Mucosa of stomach (tissue), 1 donor: ENCODE data around the gene CELF2.

Experiments
- H3K27me3 ChIP-seq: one replicate; pipeline ENCODE4 v1.7.0; 2013; ENCODE audit warnings: mild to moderate bottlenecking, low read length; ENCODE audit not compliant: control insufficient read depth, insufficient read depth
- H3K36me3 ChIP-seq: one replicate; pipeline ENCODE4 v1.7.0; 2013; ENCODE audit warnings: low read length; ENCODE audit not compliant: control insufficient read depth, insufficient read depth
- H3K4me1 ChIP-seq: one replicate; pipeline ENCODE4 v1.7.0; 2013; ENCODE audit warnings: mild to moderate bottlenecking, low read length; ENCODE audit not compliant: control insufficient read depth, insufficient read depth
- H3K4me3 ChIP-seq: one replicate; pipeline ENCODE4 v1.7.0; 2013; ENCODE audit warnings: low read length
- H3K9ac ChIP-seq: one replicate; pipeline ENCODE4 v1.7.0; 2013; ENCODE audit warnings: mild to moderate bottlenecking, low read length, moderate library complexity
- H3K9me3 ChIP-seq: one replicate; pipeline ENCODE4 v1.7.0; 2013; ENCODE audit warnings: mild to moderate bottlenecking, low read length, moderate library complexity; ENCODE audit not compliant: control insufficient read depth
- donor health status: Pancreatic carcinoma.

The CELF2 gene

DNA sequence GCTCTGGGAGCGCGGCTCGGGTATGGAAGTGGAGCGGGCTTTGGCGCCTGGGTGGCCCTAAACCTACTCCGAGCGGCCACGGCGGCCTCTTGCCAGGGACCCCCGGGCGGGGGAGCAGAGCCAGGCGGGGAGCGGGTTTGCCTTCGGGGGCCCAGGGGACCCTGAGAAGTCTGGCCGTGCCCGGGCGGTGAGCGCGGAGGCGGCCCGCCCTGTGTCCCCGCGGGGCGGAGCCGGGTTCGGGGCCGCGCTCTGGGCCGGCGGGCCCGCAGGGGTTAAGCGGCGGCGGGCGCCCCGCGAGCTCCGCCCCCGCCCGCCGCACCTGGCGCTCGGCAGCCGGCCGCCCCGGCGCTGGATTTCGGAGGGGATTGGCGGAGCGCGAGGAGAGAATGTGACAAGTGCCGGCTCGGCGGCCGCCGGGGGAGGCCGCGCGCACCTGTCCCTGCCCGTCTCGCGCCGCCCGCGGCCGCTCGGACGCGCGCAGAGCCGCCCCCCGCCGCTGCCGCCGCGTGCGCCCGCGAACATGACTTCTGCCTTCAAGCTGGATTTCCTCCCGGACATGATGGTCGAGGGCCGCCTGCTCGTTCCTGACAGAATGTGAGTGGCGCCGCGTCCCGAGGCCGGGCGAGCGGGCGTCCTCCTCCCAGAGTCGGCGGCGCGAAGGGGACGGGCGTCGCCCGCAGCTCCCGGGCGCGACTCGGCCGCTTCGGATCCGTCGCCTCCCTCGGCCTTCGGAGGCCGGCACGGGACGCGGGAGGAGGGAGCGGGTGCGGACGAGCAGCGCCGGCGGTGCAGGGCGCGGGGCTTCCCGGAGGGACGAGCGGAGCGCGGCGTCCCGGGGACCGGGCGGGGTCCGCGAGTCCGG, at the start of gene CELF2:
TSS of gene CELF2 (plus strand) at position 303 of the 862 bp plus-strand sequence. CDS start at position 521, 218 bp downstream.
- Histone ChIP-seq H3K27me3 (peaks cover 27% of the 10 kb centered on the region), H3K9me3 (no peaks in the 10 kb centered on the region), H3K4me1 (no peaks in the 10 kb centered on the region), H3K9ac (no peak within 1 kb of the TSS), H3K4me3 (no peak within 1 kb of the TSS), H3K36me3 (no peaks in the 10 kb centered on the region)

DNA sequence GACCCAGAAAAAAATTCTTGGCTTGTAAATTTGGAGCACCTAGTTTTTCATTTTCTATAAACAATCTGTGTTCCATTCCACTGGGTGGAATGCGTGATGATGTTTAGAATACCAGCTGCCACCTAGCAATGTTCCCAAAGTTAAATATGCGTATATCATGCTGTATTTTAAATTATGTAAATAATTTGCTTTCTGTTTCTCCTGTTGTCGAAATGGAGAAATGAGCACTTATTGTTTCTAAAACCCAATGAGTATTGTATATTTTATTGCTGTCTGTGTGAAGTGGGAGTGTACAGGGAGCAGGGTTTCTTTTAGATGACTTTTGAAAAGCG, 49.4 kb upstream of the CELF2 start:
- Histone ChIP-seq H3K9me3 (no peaks in the 10 kb centered on the region), H3K4me3 (no peak overlapping the region), H3K27me3 (no peaks in the 10 kb centered on the region)

DNA sequence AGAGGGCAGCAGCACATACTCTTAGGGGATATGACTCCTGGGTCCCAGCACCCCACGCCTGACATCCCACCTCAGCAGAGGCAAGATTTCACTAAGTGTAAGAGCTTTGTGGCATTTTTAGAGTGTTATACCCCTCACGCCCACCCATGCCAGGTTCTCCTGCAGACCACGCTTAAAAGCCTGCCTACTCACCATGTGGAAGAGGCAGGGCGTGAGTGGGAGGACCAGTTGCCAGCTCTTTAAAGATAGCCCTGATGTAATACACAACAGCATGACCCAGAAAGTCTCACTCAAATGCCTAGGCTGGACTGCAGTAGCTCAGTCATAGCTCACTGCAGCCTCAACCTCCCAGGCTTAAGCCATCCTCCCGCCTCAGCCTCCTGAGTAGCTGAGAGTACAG, 44.4 kb upstream of the CELF2 start:
- H3K4me3 ChIP-seq = no peak overlapping the region
- no peaks in the 10 kb centered on the region for H3K9me3 ChIP-seq
- H3K9ac ChIP-seq = no peak overlapping the region
- H3K27me3 ChIP-seq = no peaks in the 10 kb centered on the region
- H3K4me1 ChIP-seq = no peaks in the 10 kb centered on the region
- no peaks in the 10 kb centered on the region for H3K36me3 ChIP-seq

More for the DNA sequence above, 49.4 kb upstream of the CELF2 start:
- H3K9ac ChIP-seq = no peak overlapping the region
- H3K36me3 ChIP-seq = no peaks in the 10 kb centered on the region
- no peaks in the 10 kb centered on the region for H3K4me1 ChIP-seq

DNA sequence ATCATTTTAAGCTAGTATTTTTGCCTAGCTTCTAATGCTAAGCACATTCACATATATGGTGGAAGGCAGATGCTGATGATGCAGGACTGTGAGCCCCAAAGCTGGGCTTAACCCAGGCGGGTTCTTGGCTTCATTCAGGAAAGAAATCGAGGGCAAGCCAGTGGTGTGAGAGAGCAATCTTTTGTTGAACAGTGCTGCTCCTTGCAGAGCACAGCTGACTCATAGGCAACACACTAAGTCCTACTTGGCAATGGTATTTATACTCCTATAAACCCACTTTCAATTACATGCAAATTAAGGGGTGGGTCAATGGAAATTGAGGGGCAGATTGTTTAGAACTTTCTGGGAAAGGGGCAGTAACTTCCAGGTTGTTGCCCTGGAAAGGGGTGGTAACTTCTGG, 42.0 kb upstream of the CELF2 start:
- no peaks in the 10 kb centered on the region for H3K36me3 ChIP-seq
- H3K9me3 ChIP-seq = no peaks in the 10 kb centered on the region
- H3K9ac ChIP-seq = no peak overlapping the region
- no peaks in the 10 kb centered on the region for H3K4me1 ChIP-seq
- no peaks in the 10 kb centered on the region for H3K27me3 ChIP-seq
- H3K4me3 ChIP-seq = no peak overlapping the region

DNA sequence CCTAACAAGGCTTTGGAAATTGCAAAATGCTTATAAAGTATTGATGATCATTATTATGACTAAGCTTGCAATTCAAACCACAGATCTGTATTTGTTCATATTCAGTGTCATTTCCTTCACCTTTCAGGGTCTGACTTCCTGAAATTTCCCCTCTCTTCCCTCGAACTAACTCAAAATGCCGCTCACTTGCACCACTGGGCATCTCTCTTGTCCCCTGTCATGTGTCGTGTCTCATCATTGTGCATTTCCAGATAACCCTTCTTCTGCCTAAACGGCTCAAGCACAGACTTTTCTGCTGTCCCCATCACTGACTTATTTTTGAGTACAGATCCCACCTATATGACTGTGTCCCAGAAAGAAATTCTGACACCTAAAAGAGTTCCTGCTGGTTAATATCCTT, 41.0 kb upstream of the CELF2 start:
- Histone ChIP-seq H3K9ac (no peak overlapping the region), H3K36me3 (no peaks in the 10 kb centered on the region), H3K9me3 (no peaks in the 10 kb centered on the region), H3K27me3 (no peaks in the 10 kb centered on the region), H3K4me3 (no peak overlapping the region), H3K4me1 (no peaks in the 10 kb centered on the region)

DNA sequence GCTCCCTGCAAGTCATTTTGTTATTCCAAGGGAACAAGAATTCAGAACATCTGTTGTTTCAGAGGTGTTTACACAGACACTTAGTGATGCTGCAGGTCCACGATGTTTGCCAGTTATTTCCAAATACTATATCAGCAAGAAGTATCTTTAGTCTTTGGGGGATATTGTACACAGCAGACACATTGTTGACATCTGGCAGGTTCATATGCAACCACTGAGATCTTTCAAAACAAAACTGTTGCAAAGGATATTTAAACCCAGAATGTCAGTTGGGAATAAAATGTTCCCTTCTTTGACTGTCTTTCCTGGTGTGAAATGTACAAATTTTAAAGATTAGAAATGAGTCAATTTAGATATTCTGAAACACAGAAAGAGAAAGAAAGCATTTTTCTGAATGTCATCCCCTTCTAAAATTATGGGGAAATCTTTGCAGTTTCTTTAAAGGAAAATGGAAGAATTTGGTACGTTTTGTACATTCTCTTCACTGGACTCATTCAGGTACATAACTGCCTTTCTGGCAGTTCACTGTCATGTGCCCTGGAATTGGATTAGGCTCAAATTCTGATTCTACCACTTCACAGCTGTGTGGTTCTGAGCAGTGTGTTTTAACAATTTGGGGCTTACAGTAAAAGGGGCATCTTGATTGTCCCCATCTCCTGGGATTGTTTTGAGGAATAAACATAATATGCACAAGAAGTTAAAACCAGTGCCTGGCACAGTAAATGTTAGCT, 40.3 kb upstream of the CELF2 start:
- no peaks in the 10 kb centered on the region for H3K4me1 ChIP-seq
- no peak overlapping the region for H3K4me3 ChIP-seq
- no peaks in the 10 kb centered on the region for H3K36me3 ChIP-seq
- no peak overlapping the region for H3K9ac ChIP-seq
- no peaks in the 10 kb centered on the region for H3K27me3 ChIP-seq
- H3K9me3 ChIP-seq = no peaks in the 10 kb centered on the region

DNA sequence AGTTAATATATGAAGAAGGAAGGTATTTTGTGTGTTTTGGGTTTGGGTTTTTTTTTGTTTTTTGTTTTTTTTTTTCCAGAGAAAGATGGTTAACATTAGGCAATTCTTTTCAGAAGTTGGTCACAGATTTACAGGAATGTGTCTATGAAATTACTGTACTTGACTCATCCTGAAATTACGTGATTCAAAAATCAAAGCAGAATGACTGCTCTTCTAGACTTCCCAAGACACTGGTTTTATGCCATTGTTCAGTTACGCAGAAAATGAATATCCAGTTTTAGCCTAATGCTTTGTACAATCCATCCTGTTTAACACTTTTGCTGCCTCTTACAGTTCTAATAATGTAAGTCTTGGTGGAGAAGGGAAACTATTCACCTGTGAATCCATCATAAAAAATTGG, 39.7 kb upstream of the CELF2 start:
- Histone ChIP-seq H3K9ac (no peak overlapping the region), H3K4me3 (no peak overlapping the region), H3K36me3 (no peaks in the 10 kb centered on the region), H3K27me3 (no peaks in the 10 kb centered on the region), H3K9me3 (no peaks in the 10 kb centered on the region), H3K4me1 (no peaks in the 10 kb centered on the region)

DNA sequence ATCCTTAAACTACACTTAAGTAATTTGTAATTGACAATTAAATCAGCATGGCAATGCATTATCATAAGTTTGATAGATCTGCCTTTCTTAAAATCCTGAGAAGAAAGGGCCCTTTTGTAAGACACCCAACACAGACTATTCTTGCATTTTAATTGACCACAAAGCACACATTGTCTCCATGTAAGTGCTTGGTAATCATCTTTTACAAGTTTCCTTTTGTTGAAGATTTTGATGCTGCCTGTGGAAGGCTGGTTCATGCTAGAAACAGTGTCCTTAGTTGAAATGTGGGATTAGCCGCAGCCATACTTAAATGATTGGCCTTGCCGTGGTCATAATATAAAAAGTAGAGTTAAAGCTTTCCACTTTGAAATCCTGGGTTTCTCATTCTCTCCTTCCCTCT, 32.3 kb upstream of the CELF2 start:
- Histone ChIP-seq H3K36me3 (no peaks in the 10 kb centered on the region), H3K4me3 (no peak overlapping the region), H3K9me3 (no peaks in the 10 kb centered on the region), H3K9ac (no peak overlapping the region), H3K27me3 (no peaks in the 10 kb centered on the region), H3K4me1 (no peaks in the 10 kb centered on the region)

DNA sequence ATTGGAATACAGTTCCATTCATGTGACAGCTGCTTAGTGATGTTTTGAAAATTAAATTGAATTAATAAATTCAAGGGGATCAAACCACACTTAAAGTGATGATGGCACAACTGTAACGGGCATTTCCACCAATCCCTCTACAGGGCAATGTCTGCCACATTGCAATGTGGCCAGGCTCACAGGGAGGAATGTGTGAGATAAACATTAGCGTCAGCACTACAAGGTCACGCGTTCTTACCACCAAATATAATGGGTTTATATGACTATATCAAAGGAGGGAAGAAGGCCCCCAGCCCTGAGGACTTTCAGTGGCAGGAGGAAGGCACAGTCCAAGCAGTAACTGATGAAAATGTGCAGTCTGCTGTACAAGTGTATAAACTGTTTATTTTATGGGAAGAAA, 31.1 kb upstream of the CELF2 start:
- Histone ChIP-seq H3K9ac (no peak overlapping the region), H3K9me3 (no peaks in the 10 kb centered on the region), H3K27me3 (no peaks in the 10 kb centered on the region), H3K36me3 (no peaks in the 10 kb centered on the region), H3K4me1 (no peaks in the 10 kb centered on the region), H3K4me3 (no peak overlapping the region)

DNA sequence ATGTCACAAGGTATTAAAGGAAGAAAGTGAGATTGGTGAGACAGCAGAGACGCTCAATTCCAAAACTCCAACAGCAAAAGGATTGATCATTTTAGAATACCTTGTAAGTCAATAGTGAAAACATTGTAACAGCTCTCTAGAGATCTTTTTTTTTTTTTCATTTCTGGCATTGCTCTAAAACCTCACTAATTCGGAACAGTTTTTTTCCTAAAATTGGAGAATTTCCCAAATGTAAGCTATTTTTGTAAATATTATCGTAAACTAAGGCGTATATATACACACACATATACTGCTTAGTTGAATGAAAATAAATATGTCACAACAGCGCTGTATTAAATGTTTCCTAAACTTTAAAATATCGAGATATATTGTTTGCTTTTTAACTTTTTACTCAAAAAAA, 30.6 kb upstream of the CELF2 start:
- Histone ChIP-seq H3K27me3 (no peaks in the 10 kb centered on the region), H3K4me3 (no peak overlapping the region), H3K9ac (no peak overlapping the region), H3K9me3 (no peaks in the 10 kb centered on the region), H3K4me1 (no peaks in the 10 kb centered on the region), H3K36me3 (no peaks in the 10 kb centered on the region)

DNA sequence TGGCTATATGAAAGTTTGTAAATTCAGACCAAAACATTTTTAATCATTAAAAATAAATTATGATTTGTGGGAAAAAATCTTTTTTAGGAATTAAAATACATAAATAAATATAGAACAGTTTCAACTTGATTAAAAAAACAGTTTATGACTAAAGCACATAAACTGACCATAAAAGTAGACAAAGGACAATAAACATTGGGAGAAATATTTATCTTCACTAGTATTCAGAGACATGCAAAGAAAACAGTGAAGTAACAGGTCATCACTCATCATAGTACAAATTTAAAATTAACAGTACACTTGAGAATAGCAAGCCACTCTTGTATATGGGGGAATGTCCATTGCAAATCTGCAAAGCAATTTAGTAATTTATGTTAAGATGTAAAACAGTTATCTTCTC, 28.0 kb upstream of the CELF2 start:
- Histone ChIP-seq H3K36me3 (no peaks in the 10 kb centered on the region), H3K9ac (no peak overlapping the region), H3K9me3 (no peaks in the 10 kb centered on the region), H3K4me1 (no peaks in the 10 kb centered on the region), H3K4me3 (no peak overlapping the region), H3K27me3 (no peaks in the 10 kb centered on the region)

DNA sequence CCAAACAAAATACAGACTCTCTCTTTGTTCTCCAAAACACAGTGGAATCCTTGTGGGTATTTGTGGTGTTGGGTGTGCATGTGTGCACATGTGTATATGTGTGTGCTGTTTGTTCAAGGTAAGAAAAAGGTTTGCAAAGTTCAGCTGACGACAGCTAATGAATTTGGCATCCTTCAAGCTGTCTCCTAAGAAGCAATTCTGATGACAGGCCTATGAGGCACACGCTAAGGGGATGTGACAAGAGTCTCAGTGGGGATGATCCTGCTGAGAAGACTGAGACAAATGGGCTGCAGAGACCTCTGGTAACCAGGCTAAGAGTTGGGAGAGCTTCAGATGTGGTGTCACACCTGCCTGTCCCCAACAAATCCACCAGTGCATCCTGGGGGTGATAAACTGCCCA, 26.5 kb upstream of the CELF2 start:
- Histone ChIP-seq H3K27me3 (no peaks in the 10 kb centered on the region), H3K36me3 (no peaks in the 10 kb centered on the region), H3K4me1 (no peaks in the 10 kb centered on the region), H3K9ac (no peak overlapping the region), H3K4me3 (no peak overlapping the region), H3K9me3 (no peaks in the 10 kb centered on the region)
